ENCODE data around the gene GALNT9. TPM values are rescaled to one million over a fixed set of nuclear protein-coding genes. Genes with fewer than 3 reads are reported as not detected.
"Not testable (repeated sequence)": the region's sequence is repeated elsewhere in the genome, so short reads cannot be mapped to it uniquely, and the experiment has no call there.

GALNT9 gene
- total RNA-seq, 6 experiments from 2014 or later = not detected

DNA sequence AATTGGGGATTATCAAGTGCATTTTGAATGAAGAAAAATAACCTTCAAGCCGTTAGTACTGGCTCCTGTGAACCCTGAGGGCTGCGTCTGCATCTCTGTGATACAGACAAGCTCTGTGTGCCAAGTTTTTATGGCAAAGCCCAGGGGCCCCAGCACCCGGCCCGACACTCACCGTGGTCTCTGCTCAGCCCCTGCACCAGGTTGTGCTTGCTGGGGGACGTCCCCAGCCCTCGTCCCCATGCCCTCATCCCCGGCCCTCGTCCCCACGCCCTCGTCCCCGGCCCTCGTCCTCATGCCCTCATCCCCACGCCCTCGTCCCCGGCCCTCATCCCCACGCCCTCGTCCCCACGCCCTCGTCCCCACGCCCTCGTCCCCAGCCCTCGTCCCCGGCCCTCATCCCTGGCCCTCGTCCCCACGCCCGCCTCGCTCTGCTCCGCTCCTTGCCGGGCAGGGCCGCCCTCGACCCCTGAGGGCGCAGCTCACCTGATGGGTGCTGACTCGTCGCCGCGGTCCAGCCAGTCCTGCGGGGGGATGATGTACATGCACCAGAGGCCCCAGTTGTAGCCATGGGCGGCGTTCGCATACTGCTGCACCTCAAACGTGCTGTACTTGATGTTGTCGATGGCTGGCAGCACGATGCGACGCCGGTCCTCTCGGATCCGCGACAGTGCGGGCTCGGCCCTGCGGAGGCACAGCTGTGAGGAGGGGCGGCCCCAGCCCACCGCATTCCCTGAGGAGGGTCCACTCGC is 72.0 kb downstream of the GALNT9 start:
- TF ChIP-seq CTCF (IDR thresholded peaks at IDR 0.05) = no peak
- peaks cover 6% of the 10 kb centered on the region; the same call in 1 of the 2 replicates for H3K9me3 Mint-ChIP-seq
- no peak overlapping the region for H3K4me3 Mint-ChIP-seq
- no peak overlapping the region for H3K27ac Mint-ChIP-seq
- H3K36me3 Mint-ChIP-seq (ENCODE audit: low read depth) = no peaks in the 10 kb centered on the region
- no peak for DNase-seq
- peaks cover 34% of the 10 kb centered on the region for H3K27me3 Mint-ChIP-seq (ENCODE audit: insufficient read depth)
- no peaks in the 10 kb centered on the region for H3K4me1 Mint-ChIP-seq (ENCODE audit: low read depth)

DNA sequence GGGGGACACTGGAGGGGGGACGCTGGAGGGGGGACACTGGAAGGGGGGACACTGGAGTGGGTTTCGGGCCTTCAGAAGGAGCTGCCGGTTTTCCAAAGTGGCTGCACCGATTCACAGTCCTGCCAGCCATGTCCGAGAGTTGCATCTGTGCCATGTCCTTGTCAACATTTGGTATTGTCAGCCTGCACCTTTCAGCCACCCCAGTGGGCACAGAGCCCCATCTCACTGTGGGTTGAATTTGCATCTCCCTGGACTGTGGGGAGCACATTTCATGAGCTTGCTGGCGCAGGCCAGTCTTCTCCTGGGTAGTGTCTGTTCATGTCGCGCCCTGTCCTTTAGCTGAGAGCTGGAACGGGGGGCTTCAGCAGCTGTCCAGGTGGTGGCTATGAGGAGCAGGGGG is 72.7 kb downstream of the GALNT9 start:
- peaks cover 31% of the 10 kb centered on the region for H3K27me3 Mint-ChIP-seq (ENCODE audit: insufficient read depth)

GRCh38 chr12:132255642-132256041 is 73.7 kb downstream of the GALNT9 start:
- Mint-ChIP-seq H3K27me3 (ENCODE audit: insufficient read depth) (peaks cover 32% of the 10 kb centered on the region), H3K9me3 (no peaks in the 10 kb centered on the region), H3K4me3 (no peak overlapping the region), H3K36me3 (ENCODE audit: low read depth) (no peaks in the 10 kb centered on the region), H3K4me1 (ENCODE audit: low read depth) (no peaks in the 10 kb centered on the region), H3K27ac (no peak overlapping the region)
- DNase-seq = no peak
- TF ChIP-seq CTCF (IDR thresholded peaks at IDR 0.05) = no peak

More for the DNA sequence above, 72.7 kb downstream of the GALNT9 start:
- no peak for TF ChIP-seq CTCF (IDR thresholded peaks at IDR 0.05)
- Mint-ChIP-seq H3K4me1 (ENCODE audit: low read depth) (no peaks in the 10 kb centered on the region), H3K4me3 (no peak overlapping the region), H3K9me3 (peaks cover under 1% of the 10 kb centered on the region; the same call in 1 of the 2 replicates), H3K27ac (no peak overlapping the region), H3K36me3 (ENCODE audit: low read depth) (no peaks in the 10 kb centered on the region)
- no peak for DNase-seq

- no peak overlapping the region for H3K4me3 Mint-ChIP-seq
- peaks cover 28% of the 10 kb centered on the region for H3K27me3 Mint-ChIP-seq (ENCODE audit: insufficient read depth)
- H3K27ac Mint-ChIP-seq = no peak overlapping the region
- DNase-seq = no peak
- no peaks in the 10 kb centered on the region for H3K9me3 Mint-ChIP-seq
- no peaks in the 10 kb centered on the region for H3K36me3 Mint-ChIP-seq (ENCODE audit: low read depth)
- TF ChIP-seq CTCF (IDR thresholded peaks at IDR 0.05) = no peak
- H3K4me1 Mint-ChIP-seq (ENCODE audit: low read depth) = no peaks in the 10 kb centered on the region
These were observed 75.5 kb downstream of the GALNT9 start for GRCh38 chr12:132253698-132254480.

- not testable (repeated sequence) for H3K36me3 Mint-ChIP-seq (ENCODE audit: low read depth); H3K4me3 Mint-ChIP-seq; H3K9me3 Mint-ChIP-seq; H3K27ac Mint-ChIP-seq; DNase-seq; H3K4me1 Mint-ChIP-seq (ENCODE audit: low read depth)
- H3K27me3 Mint-ChIP-seq (ENCODE audit: insufficient read depth) = peaks cover 36% of the 10 kb centered on the region
These were observed 76.4 kb downstream of the GALNT9 start for GRCh38 chr12:132252981-132253380.
